ENCODE data around the gene RASGEF1C. TPM values are rescaled to one million over a fixed set of nuclear protein-coding genes. Genes with fewer than 3 reads are reported as not detected.
A peak's percentile ranks its signal among the peaks of the same experiment; 100 is the strongest.
"Not testable (repeated sequence)": the region's sequence is repeated elsewhere in the genome, so short reads cannot be mapped to it uniquely, and the experiment has no call there.

RASGEF1C gene
- total and polyA plus RNA-seq, 4 donors, result 0.09 to 0.10 TPM; not detected in 2

- TF ChIP-seq HNF4G (IDR thresholded peaks at IDR 0.05) (no peak), MAX (IDR thresholded peaks at IDR 0.05) (no peak), RAD21 (IDR thresholded peaks at IDR 0.05) (no peak), FOXA1 (IDR thresholded peaks at IDR 0.05) (no peak), RXRA (IDR thresholded peaks at IDR 0.05) (no peak), EGR1 (IDR thresholded peaks at IDR 0.05; ENCODE audit: low read depth in 2 of 2) (no peak), CTCF (IDR thresholded peaks at IDR 0.05; ENCODE audit: low read depth, low read length, missing input control) (no peak), YY1 (IDR thresholded peaks at IDR 0.05) (no peak), ATF3 (IDR thresholded peaks at IDR 0.05) (no peak), ZBTB33 (IDR thresholded peaks at IDR 0.05) (no peak), TAF1 (conservative IDR thresholded peaks at IDR 0.05) (no peak), HNF4A (conservative IDR thresholded peaks at IDR 0.05) (no peak)
- DNase-seq (ENCODE audit: low spot score), result peak; percentile 27
- Histone ChIP-seq H3K27ac (ENCODE audit: low read depth in 1 of 2, low read length in 2 of 2) (no peak overlapping the region), H3K27me3 (ENCODE audit: control insufficient read depth in 4 of 4, insufficient read depth in 4 of 4, low read length in 3 of 4) (no peaks in the 10 kb centered on the region), H3K4me1 (ENCODE audit: control insufficient read depth in 4 of 4, insufficient read depth in 4 of 4, low read length in 3 of 4) (peaks cover 4 to 7% (median 5%) of the 10 kb centered on the region in 4 donors), H3K9me3 (ENCODE audit: control insufficient read depth in 4 of 4, low read length in 3 of 4) (no peaks in the 10 kb centered on the region), H3K36me3 (ENCODE audit: control insufficient read depth in 4 of 4, insufficient read depth in 3 of 4, low read depth in 1 of 4, low read length in 3 of 4) (no peaks in the 10 kb centered on the region), H3K4me3 (ENCODE audit: low read depth in 1 of 3, low read length in 3 of 3) (no peak overlapping the region), H3K9ac (ENCODE audit: low read depth in 1 of 2, low read length in 2 of 2) (no peak overlapping the region)
- 86% methylated on average over 25 of the region's 25 CpGs for WGBS
These were observed 81.0 kb downstream of the RASGEF1C start for GRCh38 chr5:180127682-180128670.

- H3K27ac ChIP-seq (ENCODE audit: low read depth in 1 of 2, low read length in 2 of 2), result no peak overlapping the region
- no peaks in the 10 kb centered on the region for H3K9me3 ChIP-seq (ENCODE audit: control insufficient read depth in 4 of 4, low read length in 3 of 4)
- H3K4me1 ChIP-seq (ENCODE audit: control insufficient read depth in 4 of 4, insufficient read depth in 4 of 4, low read length in 3 of 4), result peaks cover 4 to 7% (median 5%) of the 10 kb centered on the region in 4 donors
- peak; percentile 43 for DNase-seq (ENCODE audit: low spot score)
- no peak overlapping the region for H3K4me3 ChIP-seq (ENCODE audit: low read depth in 1 of 3, low read length in 3 of 3)
- H3K9ac ChIP-seq (ENCODE audit: low read depth in 1 of 2, low read length in 2 of 2), result no peak overlapping the region
- no peaks in the 10 kb centered on the region for H3K36me3 ChIP-seq (ENCODE audit: control insufficient read depth in 4 of 4, insufficient read depth in 3 of 4, low read depth in 1 of 4, low read length in 3 of 4)
- peak; percentile 62 to 78 for TF ChIP-seq RAD21 (IDR thresholded peaks at IDR 0.05)
- no peak for TF ChIP-seq YY1 (IDR thresholded peaks at IDR 0.05)
- peak; percentile 69 for TF ChIP-seq CTCF (IDR thresholded peaks at IDR 0.05; ENCODE audit: low read depth, low read length, missing input control)
- WGBS, result 37% methylated on average over 59 of the region's 59 CpGs
- no peaks in the 10 kb centered on the region for H3K27me3 ChIP-seq (ENCODE audit: control insufficient read depth in 4 of 4, insufficient read depth in 4 of 4, low read length in 3 of 4)
These were observed 82.0 kb downstream of the RASGEF1C start for GRCh38 chr5:180126716-180127681.

- not testable (repeated sequence) for H3K9ac ChIP-seq (ENCODE audit: low read depth in 1 of 2, low read length in 2 of 2); H3K4me1 ChIP-seq (ENCODE audit: control insufficient read depth in 4 of 4, insufficient read depth in 4 of 4, low read length in 3 of 4); H3K27me3 ChIP-seq (ENCODE audit: control insufficient read depth in 4 of 4, insufficient read depth in 4 of 4, low read length in 3 of 4); H3K36me3 ChIP-seq (ENCODE audit: control insufficient read depth in 4 of 4, insufficient read depth in 3 of 4, low read depth in 1 of 4, low read length in 3 of 4); H3K27ac ChIP-seq (ENCODE audit: low read depth in 1 of 2, low read length in 2 of 2); DNase-seq (ENCODE audit: low spot score); H3K9me3 ChIP-seq (ENCODE audit: control insufficient read depth in 4 of 4, low read length in 3 of 4); H3K4me3 ChIP-seq (ENCODE audit: low read depth in 1 of 3, low read length in 3 of 3)
- 77% methylated on average over 17 of the region's 17 CpGs for WGBS
These were observed 82.9 kb downstream of the RASGEF1C start for GRCh38 chr5:180126156-180126555.

GRCh38 chr5:180124662-180125061 is 84.3 kb downstream of the RASGEF1C start:
- not testable (repeated sequence) for H3K9me3 ChIP-seq (ENCODE audit: control insufficient read depth in 4 of 4, low read length in 3 of 4); H3K4me3 ChIP-seq (ENCODE audit: low read depth in 1 of 3, low read length in 3 of 3); H3K36me3 ChIP-seq (ENCODE audit: control insufficient read depth in 4 of 4, insufficient read depth in 3 of 4, low read depth in 1 of 4, low read length in 3 of 4); H3K9ac ChIP-seq (ENCODE audit: low read depth in 1 of 2, low read length in 2 of 2); H3K27me3 ChIP-seq (ENCODE audit: control insufficient read depth in 4 of 4, insufficient read depth in 4 of 4, low read length in 3 of 4); H3K27ac ChIP-seq (ENCODE audit: low read depth in 1 of 2, low read length in 2 of 2); H3K4me1 ChIP-seq (ENCODE audit: control insufficient read depth in 4 of 4, insufficient read depth in 4 of 4, low read length in 3 of 4)
- DNase-seq (ENCODE audit: low spot score), result peak; percentile 20
- WGBS, result 89% methylated on average over 6 of the region's 6 CpGs

Data from liver (tissue), 9 donors.